HG02852 (cell line): ENCODE data around the gene TNXB.
"Not testable (repeated sequence)": the region's sequence is repeated elsewhere in the genome, so short reads cannot be mapped to it uniquely, and the experiment has no call there.

Experiments
- ATAC-seq: cut with Tn5 transposase; IDR thresholded peaks from one replicate; pipeline ENCODE4 v1.9.1; 2021; ENCODE audit warnings: mild to moderate bottlenecking, moderate library complexity; ENCODE audit not compliant: unreplicated experiment

The TNXB gene

GRCh38 chr6:32112431-32112980 is 3.4 kb upstream of the TNXB start:
- ATAC-seq: no peak

DNA sequence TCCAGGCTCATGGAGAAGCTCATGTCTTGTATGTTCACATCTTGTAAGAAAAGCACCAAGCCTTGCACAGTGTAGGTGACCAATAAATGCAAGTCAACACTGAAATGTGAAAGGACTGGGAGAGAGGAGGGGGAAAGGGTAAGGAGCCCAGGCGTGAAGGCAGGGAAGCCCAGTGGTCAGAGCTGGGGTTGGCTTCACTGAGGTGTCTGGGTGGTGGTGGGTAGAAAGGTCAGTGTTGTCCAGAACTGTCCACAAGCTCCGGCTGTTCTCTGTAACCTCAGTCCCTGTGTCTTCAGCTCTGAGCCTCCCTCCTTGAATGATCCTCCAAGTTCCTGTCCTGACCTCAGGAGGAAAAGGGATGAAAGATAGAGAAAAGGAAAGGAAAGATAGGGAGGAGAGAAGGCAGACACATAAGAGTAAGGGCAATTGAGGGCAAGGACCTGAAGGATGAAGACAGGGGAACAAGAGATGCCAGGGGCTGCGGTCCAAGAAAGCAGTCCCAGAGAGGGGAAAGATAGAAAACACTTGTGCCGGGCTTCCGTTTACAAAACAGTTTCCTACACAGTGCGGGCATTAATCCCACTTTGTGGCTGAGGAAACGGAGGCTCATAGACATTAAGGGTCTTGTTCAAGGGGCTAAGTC is 2.4 kb upstream of the TNXB start:
- no peak for ATAC-seq

DNA sequence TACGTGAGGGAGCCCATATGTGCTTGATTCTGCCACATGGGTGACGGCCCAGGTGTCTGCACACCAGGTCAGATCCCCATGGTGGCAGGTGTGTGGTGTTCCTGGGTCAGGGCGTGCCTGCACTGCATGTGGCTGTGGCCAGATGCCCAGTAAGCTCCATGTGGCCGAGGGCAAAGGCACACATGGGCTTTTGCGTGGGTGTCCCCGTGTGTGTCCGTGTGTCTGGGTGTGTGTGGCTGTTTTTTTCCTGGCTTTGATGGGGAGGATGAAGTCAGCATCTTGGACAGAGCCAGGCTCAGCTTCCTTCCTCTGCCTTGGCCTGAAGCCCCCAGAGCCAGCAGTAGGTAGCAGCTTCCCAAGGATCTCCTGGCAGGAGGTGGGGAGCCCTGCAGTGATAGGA is 1.5 kb upstream of the TNXB start:
- no peak for ATAC-seq

GRCh38 chr6:32109765-32110160 is 625 bp upstream of the TNXB start:
- no peak for ATAC-seq

DNA sequence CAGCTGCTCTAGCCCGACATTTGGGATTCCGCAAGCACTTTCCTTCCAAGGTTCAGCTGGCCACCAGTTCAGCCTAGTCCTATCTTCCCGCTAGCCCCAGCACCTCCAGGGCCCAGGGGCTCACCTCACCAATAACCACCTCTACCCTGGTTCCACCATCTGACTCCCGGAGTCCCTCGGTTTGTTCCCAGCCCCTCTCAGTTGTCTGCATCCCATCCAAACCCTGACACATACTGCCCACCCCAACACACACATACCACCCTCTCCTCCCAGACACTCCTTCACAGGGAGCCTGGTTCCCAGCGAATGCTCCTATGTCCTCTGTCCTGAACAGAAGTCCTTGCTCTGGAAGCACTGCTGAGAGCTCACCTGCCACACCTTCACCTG is 418 bp downstream of the TNXB start:
- no peak for ATAC-seq

DNA sequence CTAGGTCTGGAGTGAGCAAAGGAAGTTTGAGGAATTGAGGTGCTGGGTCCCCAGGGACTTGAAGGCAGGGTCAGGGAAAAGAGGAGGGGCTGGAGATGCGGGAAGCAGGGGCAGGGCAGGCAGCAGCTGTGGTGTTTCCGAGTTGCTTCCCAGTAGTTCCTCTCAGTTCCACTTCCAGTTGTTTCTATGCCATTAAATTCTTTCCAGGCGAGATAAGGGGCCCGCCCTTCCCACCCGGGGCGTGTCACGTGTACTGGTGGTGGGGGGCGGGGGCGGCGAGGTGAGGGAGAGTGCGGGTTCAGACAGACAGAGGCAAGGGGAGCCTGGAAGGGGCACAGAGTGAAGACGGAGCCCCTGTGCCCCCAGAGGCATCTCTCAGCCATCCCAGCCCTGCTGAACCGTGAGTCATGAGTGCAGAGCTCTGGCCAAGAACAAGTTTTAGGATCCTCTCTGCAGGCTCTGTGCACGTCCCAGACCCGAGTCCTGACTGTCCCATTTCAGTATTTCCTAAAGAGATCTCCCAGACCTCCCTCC is 977 bp downstream of the TNXB start:
- ATAC-seq: no peak

- no peak for ATAC-seq
These were observed 1.7 kb downstream of the TNXB start for GRCh38 chr6:32107406-32107805.

DNA sequence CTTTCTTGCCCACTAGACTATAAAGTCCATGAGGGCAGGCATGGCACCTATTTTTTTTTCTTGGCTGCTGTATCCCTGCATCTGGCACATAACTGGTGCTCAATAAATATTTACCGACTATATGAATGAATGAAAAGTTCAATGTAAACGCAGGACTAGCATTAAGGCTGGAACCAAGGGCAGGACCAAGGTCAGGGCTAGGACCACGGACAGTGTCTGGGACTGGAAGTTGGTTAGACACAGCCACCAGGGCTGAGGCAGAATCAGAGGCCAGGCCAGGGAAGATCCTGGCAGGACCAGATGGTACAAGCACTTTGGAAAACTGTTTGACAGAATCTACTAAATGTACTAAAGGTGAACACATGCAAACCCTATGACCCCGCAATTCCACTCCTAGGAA is 3.7 kb downstream of the TNXB start:
- ATAC-seq: no peak

GRCh38 chr6:32102255-32102654 is 6.9 kb downstream of the TNXB start:
- no peak for ATAC-seq

GRCh38 chr6:32100251-32100650 is 8.9 kb downstream of the TNXB start:
- not testable (repeated sequence) for ATAC-seq

- no peak for ATAC-seq
These were observed 11.8 kb downstream of the TNXB start for GRCh38 chr6:32097364-32097763.

- ATAC-seq: no peak
These were observed 12.5 kb downstream of the TNXB start for GRCh38 chr6:32096394-32097258.

GRCh38 chr6:32096087-32096393 is 13.1 kb downstream of the TNXB start:
- ATAC-seq: no peak

GRCh38 chr6:32095338-32096086 is 13.6 kb downstream of the TNXB start:
- no peak for ATAC-seq

- ATAC-seq: no peak
These were observed 16.2 kb downstream of the TNXB start for GRCh38 chr6:32092760-32093497.

- ATAC-seq: no peak
These were observed 19.9 kb downstream of the TNXB start for GRCh38 chr6:32089082-32089828.

- ATAC-seq: no peak
These were observed 20.6 kb downstream of the TNXB start for GRCh38 chr6:32088487-32089049.

DNA sequence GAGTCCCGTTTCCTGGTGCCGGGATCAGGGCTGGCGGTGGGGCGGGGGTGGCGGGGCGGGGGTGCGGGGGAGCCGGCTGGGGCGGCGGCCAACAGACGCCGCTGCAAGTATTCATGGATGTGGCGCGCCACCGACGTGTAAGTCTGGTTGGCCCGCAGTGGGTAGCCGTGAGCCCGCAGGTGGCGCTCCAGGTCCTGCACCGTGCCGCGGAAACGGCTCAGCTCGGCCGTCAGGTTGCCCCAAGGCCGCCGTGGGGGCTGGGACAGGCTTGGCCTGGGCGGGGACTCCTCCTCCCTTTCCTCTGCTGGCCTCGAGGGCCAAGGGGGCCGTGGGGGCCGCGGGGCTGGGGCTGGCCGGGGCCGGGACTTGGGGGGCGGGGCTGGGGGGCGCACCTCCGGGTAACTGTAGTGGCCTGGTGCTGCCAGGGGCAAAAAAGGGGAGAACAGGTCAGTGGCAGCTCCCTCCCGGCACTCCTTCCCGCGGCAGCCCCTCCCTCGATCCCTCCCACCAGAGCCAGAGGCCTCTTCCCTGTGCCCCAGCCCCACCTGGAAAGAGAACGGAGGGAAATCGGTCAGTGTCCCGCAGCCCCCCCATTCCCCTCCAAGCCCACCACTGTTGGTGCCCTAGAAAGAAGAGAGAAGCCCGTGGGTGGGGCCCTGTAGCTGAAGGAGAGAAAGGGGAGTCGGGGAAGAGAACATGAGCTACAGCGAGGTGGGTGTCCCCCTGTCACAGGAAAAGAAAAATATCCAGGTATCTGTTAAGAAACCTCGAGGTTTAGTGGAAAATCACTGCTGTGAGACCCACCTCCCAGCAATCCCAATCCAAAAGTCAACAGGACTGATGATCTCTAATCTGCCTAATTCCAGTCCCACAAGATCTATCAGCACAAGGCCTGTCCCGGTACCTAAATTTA is 21.3 kb downstream of the TNXB start:
- no peak for ATAC-seq
